ENCODE results near the gene ATP1B3.
"Not testable (repeated sequence)": the region's sequence is repeated elsewhere in the genome, so short reads cannot be mapped to it uniquely, and the experiment has no call there.

ATP1B3 gene

DNA sequence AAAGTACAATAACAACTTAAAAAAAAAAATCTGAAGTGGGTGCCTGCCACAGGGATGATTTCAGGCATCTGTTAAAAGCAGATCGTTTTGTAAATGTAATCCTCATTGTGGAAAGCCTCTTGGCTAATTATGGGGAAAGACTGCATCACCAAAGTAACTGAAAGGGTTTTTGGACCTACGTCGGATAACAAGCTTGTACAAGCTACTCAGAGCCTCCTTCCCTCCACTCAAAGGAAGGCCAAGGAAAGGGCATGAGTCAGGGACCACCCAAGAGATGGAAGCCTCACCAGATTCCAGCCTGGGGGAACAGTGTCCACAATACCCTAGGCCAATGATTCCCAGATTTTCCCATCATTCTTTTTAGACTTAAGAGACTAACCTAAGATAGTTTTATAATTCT is 84.3 kb downstream of the ATP1B3 start:
- DNase-seq, result no peak
- Histone ChIP-seq H3K27me3 (replicated peaks) (no peaks in the 10 kb centered on the region), H3K27ac (peak overlapping the region; percentile 60), H3K4me3 (ENCODE audit: low read depth, low read length) (no peak overlapping the region), H3K36me3 (replicated peaks) (no peaks in the 10 kb centered on the region)
- in situ Hi-C loops (cut with HindIII; ENCODE audit: low pct_ligation_motif_present, low sequenced_read_pairs), result no loop called here
- TF ChIP-seq, protein P1, sequence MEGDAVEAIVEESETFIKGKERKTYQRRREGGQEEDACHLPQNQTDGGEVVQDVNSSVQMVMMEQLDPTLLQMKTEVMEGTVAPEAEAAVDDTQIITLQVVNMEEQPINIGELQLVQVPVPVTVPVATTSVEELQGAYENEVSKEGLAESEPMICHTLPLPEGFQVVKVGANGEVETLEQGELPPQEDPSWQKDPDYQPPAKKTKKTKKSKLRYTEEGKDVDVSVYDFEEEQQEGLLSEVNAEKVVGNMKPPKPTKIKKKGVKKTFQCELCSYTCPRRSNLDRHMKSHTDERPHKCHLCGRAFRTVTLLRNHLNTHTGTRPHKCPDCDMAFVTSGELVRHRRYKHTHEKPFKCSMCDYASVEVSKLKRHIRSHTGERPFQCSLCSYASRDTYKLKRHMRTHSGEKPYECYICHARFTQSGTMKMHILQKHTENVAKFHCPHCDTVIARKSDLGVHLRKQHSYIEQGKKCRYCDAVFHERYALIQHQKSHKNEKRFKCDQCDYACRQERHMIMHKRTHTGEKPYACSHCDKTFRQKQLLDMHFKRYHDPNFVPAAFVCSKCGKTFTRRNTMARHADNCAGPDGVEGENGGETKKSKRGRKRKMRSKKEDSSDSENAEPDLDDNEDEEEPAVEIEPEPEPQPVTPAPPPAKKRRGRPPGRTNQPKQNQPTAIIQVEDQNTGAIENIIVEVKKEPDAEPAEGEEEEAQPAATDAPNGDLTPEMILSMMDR (IDR thresholded peaks at IDR 0.05; ENCODE audit: low read depth, low read length, missing control alignments), result no peak

DNA sequence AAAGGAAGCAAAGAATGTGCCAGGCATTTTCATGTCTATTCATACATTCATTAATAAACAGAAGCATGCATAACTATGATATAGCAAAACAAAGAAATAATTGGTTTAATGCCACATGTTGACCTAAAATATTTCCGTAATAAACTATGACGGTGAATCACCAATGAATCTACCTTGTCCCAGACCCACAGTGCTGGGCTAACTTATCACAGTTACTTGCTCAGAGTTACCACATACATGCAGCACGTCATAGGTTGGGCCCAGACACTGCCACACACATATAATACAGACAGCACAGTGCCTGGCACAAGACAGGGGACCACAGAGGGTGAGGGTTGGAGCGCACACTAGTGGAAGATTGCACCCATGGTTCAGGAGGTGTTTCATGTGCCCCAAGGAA is 86.9 kb downstream of the ATP1B3 start:
- no peak overlapping the region for H3K27ac ChIP-seq
- no peak for DNase-seq
- no peaks in the 10 kb centered on the region for H3K36me3 ChIP-seq (replicated peaks)
- no peak overlapping the region for H3K4me3 ChIP-seq (ENCODE audit: low read depth, low read length)
- no peaks in the 10 kb centered on the region for H3K27me3 ChIP-seq (replicated peaks)
- in situ Hi-C loops (cut with HindIII; ENCODE audit: low pct_ligation_motif_present, low sequenced_read_pairs), result no loop called here
- TF ChIP-seq, protein P1 (IDR thresholded peaks at IDR 0.05; ENCODE audit: low read depth, low read length, missing control alignments), result no peak

DNA sequence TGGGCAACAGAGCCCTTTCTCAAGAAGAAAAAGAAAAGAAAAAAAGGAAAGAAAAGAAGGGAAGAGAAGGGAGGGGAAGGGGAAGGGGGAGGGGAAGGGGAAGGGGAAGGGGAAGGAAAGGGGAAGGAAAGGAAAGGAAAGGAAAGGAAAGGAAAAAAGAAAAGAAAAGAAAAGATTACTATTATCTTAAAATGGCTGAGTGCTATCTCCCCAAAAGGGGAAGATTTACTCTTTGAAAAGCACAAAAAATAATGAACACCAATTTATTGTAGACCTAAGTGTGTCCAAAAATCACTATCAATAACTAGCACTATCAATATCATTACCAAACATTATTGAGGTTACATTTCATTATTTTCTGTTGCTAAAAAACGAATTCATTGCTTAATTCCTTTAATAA is 89.0 kb downstream of the ATP1B3 start:
- in situ Hi-C loops (cut with HindIII; ENCODE audit: low pct_ligation_motif_present, low sequenced_read_pairs), result no loop called here
- TF ChIP-seq, protein P1 (IDR thresholded peaks at IDR 0.05; ENCODE audit: low read depth, low read length, missing control alignments), result no peak

DNA sequence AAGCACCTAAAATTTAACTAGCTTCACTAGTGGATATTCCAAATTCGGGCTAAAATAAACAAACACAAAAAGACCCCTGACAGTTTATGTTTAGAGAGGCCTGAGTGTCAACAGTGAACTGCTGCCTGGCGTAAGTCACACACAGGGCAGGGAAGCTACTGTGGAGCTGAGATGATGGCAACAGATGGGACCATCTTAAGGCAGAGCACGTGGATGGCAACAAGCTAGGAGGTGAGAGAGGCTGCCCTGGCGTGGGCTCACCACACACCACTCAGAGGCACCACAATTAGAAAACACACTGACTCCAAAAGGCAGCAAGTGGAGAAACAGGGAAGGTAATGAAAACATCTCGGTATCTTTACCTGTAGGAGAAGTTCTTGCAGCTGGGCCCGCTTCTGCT is 93.3 kb downstream of the ATP1B3 start:
- Histone ChIP-seq H3K4me3 (ENCODE audit: low read depth, low read length) (no peak overlapping the region), H3K27me3 (replicated peaks) (no peaks in the 10 kb centered on the region), H3K36me3 (replicated peaks) (no peaks in the 10 kb centered on the region), H3K27ac (no peak overlapping the region)
- in situ Hi-C loops (cut with HindIII; ENCODE audit: low pct_ligation_motif_present, low sequenced_read_pairs), result no loop called here
- DNase-seq, result no peak
- TF ChIP-seq, protein P1 (IDR thresholded peaks at IDR 0.05; ENCODE audit: low read depth, low read length, missing control alignments), result no peak

More for the DNA sequence above, 89.0 kb downstream of the ATP1B3 start:
- Histone ChIP-seq H3K4me3 (ENCODE audit: low read depth, low read length) (no peak overlapping the region), H3K36me3 (replicated peaks) (no peaks in the 10 kb centered on the region), H3K27me3 (replicated peaks) (no peaks in the 10 kb centered on the region), H3K27ac (no peak overlapping the region)
- no peak for DNase-seq

DNA sequence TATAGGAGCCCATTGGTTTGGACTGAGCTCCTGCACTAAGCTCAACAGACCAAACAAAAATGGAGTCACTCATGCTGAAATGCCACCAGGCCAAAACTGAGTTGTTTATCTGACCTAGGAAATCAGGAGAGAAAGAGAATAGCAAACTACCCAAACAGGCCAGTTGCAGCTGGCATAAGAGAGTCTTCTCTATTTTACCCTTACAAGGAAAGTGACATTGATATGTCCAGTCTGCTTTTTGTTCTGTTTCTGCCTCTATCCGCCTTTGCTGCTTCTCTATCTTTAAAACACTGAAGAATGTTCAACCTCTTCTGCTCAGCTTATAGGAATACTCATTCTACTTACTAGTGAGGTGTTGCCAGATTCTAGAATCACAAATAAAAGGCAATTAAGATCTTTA is 95.1 kb downstream of the ATP1B3 start:
- H3K4me3 ChIP-seq (ENCODE audit: low read depth, low read length), result no peak overlapping the region
- in situ Hi-C loops (cut with HindIII; ENCODE audit: low pct_ligation_motif_present, low sequenced_read_pairs), result no loop called here
- no peak for DNase-seq
- no peaks in the 10 kb centered on the region for H3K27me3 ChIP-seq (replicated peaks)
- TF ChIP-seq, protein P1 (IDR thresholded peaks at IDR 0.05; ENCODE audit: low read depth, low read length, missing control alignments), result no peak
- no peaks in the 10 kb centered on the region for H3K36me3 ChIP-seq (replicated peaks)
- H3K27ac ChIP-seq, result no peak overlapping the region

DNA sequence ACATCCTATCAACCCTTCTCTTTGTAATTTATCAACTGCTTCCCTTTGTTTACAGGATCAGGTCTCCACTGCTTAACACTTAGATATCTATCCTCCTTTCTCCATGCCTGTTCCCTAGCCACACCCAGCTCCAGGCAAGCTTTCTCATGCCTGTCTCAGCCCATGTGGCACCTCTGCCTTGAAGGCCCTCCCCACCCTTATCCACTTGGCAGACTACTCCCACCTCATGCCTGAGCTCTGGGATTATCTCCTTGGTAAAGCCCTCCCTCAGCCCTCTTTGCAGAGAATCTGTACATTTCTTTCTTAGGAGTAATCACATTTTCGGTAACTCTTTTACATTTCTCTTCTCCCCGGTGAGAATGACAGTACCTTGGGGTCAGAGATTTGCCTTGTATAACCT is 96.0 kb downstream of the ATP1B3 start:
- DNase-seq, result no peak
- TF ChIP-seq, protein P1 (IDR thresholded peaks at IDR 0.05; ENCODE audit: low read depth, low read length, missing control alignments), result no peak
- Histone ChIP-seq H3K4me3 (ENCODE audit: low read depth, low read length) (no peak overlapping the region), H3K27ac (no peak overlapping the region), H3K27me3 (replicated peaks) (no peaks in the 10 kb centered on the region), H3K36me3 (replicated peaks) (no peaks in the 10 kb centered on the region)
- in situ Hi-C loops (cut with HindIII; ENCODE audit: low pct_ligation_motif_present, low sequenced_read_pairs), result no loop called here

DNA sequence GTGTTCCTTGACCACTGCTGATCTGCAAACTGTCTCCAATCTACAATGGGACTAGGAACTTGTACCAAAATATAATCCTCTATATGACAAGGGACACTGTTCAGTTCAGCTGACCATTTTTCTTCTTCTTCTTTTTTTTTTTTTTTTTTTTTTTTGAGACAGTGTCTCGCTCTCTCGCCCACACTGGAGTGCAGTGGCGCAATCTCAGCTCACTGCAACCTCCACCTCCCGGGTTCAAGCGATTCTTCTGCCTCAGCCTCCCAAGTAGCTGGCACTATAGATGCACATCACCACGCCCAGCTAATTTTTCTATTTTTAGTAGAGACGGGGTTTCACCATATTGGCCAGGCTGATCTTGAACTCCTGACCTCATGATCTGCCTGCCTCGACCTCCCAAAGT is 98.3 kb downstream of the ATP1B3 start:
- H3K4me3 ChIP-seq (ENCODE audit: low read depth, low read length); H3K27ac ChIP-seq; H3K36me3 ChIP-seq (replicated peaks); DNase-seq; H3K27me3 ChIP-seq (replicated peaks); in situ Hi-C loops (cut with HindIII; ENCODE audit: low pct_ligation_motif_present, low sequenced_read_pairs): not testable (repeated sequence)

Data from brain microvascular endothelial cell (primary cell).